Measurements from ENCODE around the gene FHOD1. TPM values are rescaled to one million over a fixed set of nuclear protein-coding genes. Genes with fewer than 3 reads are reported as not detected.
A peak's percentile ranks its signal among the peaks of the same experiment; 100 is the strongest.

The FHOD1 gene
- total RNA-seq, 1 donor from 2014 or later: 18.8 TPM

DNA sequence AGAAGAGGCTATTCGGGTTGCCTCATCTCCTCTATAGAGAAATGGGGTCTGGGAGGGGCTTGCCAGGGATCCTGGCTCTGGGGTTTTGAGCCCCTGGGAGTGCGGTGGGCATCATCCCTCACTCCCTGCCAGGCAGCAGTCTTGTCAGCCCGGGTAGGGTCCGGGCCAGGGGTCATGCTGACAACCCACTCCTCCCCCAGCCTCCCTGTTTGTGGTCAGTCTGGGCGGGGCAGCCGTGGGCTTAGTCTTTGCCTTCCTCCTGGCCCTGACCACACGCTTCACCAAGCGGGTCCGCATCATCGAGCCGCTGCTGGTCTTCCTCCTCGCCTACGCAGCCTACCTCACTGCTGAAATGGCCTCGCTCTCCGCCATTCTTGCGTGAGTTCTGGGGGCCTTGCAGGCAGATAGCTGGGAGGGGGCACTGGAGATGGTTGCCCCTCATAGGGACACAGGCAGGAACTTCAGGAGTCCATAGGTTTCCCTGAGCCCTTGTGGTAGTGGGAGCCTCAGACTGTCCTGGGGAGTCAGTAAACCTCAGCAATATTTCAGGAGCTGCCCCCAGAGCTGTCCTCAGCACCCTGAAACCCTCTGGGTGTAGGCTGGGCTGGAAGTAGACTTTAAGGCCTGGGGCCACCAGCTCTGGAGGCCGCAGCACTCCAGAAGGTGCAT, 8.4 kb upstream of the FHOD1 start:
- Mint-ChIP-seq H3K4me1 (ENCODE audit: low read depth, unreplicated experiment) (peaks cover 5% of the 10 kb centered on the region), H3K27ac (ENCODE audit: unreplicated experiment) (no peak overlapping the region), H3K4me3 (ENCODE audit: unreplicated experiment) (no peak overlapping the region), H3K36me3 (ENCODE audit: unreplicated experiment) (no peaks in the 10 kb centered on the region), H3K9me3 (ENCODE audit: unreplicated experiment) (peaks cover 4% of the 10 kb centered on the region), H3K27me3 (ENCODE audit: unreplicated experiment) (peaks cover 7% of the 10 kb centered on the region)
- DNase-seq: no peak
- TF ChIP-seq, protein P1, sequence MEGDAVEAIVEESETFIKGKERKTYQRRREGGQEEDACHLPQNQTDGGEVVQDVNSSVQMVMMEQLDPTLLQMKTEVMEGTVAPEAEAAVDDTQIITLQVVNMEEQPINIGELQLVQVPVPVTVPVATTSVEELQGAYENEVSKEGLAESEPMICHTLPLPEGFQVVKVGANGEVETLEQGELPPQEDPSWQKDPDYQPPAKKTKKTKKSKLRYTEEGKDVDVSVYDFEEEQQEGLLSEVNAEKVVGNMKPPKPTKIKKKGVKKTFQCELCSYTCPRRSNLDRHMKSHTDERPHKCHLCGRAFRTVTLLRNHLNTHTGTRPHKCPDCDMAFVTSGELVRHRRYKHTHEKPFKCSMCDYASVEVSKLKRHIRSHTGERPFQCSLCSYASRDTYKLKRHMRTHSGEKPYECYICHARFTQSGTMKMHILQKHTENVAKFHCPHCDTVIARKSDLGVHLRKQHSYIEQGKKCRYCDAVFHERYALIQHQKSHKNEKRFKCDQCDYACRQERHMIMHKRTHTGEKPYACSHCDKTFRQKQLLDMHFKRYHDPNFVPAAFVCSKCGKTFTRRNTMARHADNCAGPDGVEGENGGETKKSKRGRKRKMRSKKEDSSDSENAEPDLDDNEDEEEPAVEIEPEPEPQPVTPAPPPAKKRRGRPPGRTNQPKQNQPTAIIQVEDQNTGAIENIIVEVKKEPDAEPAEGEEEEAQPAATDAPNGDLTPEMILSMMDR (IDR thresholded peaks at IDR 0.05; ENCODE audit: partially characterized antibody, unreplicated experiment): no peak

DNA sequence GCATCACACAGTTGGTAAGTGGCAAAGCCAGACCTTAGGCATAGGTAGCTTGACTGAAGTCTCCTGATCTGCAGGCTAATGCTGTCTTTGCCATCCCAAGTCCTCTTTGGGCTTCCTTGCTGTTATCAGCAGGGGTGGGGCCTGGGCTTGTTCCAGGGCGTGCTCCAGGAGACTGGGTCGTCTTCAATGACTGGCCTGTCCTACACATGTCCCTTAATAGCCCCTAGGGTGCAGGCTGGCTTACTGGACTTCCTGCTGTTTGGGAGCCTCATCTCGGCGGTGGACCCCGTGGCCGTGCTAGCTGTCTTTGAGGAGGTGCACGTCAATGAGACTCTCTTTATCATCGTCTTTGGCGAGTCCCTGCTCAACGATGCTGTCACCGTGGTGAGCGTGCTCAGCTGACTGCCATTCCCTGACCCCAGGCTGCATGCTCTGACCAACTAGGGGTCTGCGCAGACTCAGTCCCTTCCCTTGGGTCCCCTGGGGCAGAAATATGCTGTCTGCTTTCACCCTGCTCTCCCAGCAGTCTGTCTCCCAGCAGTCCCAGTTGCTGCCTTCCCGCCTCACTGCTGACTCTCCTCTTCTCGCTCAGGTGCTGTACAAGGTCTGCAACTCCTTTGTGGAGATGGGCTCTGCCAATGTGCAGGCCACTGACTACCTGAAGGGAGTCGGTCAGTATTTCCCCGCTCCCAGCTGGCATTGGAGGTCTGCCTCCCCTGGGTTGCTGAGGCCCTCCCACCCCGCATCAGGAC, 7.7 kb upstream of the FHOD1 start:
- Mint-ChIP-seq H3K9me3 (ENCODE audit: unreplicated experiment) (peaks cover 7% of the 10 kb centered on the region), H3K36me3 (ENCODE audit: unreplicated experiment) (peaks cover under 1% of the 10 kb centered on the region), H3K4me1 (ENCODE audit: low read depth, unreplicated experiment) (peaks cover 3% of the 10 kb centered on the region), H3K4me3 (ENCODE audit: unreplicated experiment) (no peak overlapping the region), H3K27ac (ENCODE audit: unreplicated experiment) (no peak overlapping the region), H3K27me3 (ENCODE audit: unreplicated experiment) (peaks cover 10% of the 10 kb centered on the region)
- TF ChIP-seq, protein P1 (IDR thresholded peaks at IDR 0.05; ENCODE audit: partially characterized antibody, unreplicated experiment): no peak
- no peak for DNase-seq

DNA sequence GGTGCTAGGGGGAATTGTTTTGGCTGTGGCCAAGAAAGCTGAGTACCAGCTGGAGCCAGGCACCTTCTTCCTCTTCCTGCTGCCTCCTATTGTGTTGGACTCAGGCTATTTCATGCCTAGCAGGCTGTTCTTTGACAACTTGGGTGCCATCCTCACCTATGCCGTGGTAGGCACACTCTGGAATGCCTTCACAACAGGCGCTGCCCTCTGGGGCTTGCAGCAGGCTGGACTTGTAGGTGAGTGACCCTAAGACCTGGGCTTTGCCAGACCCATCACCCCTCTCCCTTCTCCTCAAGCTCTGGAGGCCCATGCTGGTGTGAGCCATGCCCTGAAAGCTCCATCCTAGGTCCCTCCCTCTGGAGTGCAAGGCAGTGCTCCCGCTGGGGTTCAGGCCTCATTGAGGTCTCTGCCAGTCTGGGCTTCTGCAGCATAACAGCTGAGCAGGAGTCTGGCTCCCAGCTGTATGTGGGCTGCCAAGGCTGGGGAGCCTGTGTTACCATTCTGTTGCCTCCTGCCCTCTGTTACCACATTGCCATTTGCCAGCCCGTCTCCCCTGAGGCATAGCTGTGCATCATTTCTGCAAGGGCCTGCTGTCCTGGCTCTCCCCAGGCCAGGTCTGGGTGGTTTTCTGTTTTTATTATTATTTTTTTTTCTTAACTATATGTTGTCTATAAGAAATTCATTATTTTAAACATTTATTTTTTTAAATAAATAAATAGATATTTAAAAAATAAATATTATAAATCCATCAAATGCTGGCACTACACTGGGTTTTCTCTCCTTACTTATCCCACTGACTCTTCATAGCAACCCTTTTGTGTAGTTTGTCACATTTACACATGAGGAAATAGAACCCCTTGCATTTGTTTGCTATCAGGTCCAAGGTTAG, 5.6 kb upstream of the FHOD1 start:
- H3K36me3 Mint-ChIP-seq (ENCODE audit: unreplicated experiment): peaks cover 5% of the 10 kb centered on the region
- no peak overlapping the region for H3K4me3 Mint-ChIP-seq (ENCODE audit: unreplicated experiment)
- TF ChIP-seq, protein P1 (IDR thresholded peaks at IDR 0.05; ENCODE audit: partially characterized antibody, unreplicated experiment): no peak
- DNase-seq: peak; percentile 44
- peaks cover 10% of the 10 kb centered on the region for H3K9me3 Mint-ChIP-seq (ENCODE audit: unreplicated experiment)
- H3K27ac Mint-ChIP-seq (ENCODE audit: unreplicated experiment): peak overlapping the region; percentile 64
- H3K27me3 Mint-ChIP-seq (ENCODE audit: unreplicated experiment): peaks cover 19% of the 10 kb centered on the region
- peaks cover 14% of the 10 kb centered on the region for H3K4me1 Mint-ChIP-seq (ENCODE audit: low read depth, unreplicated experiment)

DNA sequence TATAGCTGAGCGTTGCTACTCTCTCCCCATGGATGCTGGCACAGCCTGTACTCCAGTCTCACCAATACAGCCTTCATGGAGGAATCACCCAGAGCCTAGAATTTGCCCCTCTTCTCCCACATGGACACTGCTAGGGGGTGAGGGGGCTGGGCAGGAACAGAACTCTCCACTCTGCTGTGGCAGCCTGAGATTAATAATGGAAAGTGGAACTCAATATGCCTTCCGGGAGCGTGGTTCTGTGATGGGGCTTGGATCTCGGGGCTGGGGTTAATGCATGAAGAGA, 2.7 kb upstream of the FHOD1 start:
- no peak overlapping the region for H3K27ac Mint-ChIP-seq (ENCODE audit: unreplicated experiment)
- H3K4me3 Mint-ChIP-seq (ENCODE audit: unreplicated experiment): peak overlapping the region; percentile 87
- no peak for DNase-seq
- peaks cover 13% of the 10 kb centered on the region for H3K9me3 Mint-ChIP-seq (ENCODE audit: unreplicated experiment)
- peaks cover 24% of the 10 kb centered on the region for H3K27me3 Mint-ChIP-seq (ENCODE audit: unreplicated experiment)
- peaks cover 20% of the 10 kb centered on the region for H3K4me1 Mint-ChIP-seq (ENCODE audit: low read depth, unreplicated experiment)
- peaks cover 5% of the 10 kb centered on the region for H3K36me3 Mint-ChIP-seq (ENCODE audit: unreplicated experiment)
- TF ChIP-seq, protein P1 (IDR thresholded peaks at IDR 0.05; ENCODE audit: partially characterized antibody, unreplicated experiment): no peak

Measured in glutamatergic neuron (in vitro differentiated cells).